Measurements from ENCODE around the gene HMX1.

DNA sequence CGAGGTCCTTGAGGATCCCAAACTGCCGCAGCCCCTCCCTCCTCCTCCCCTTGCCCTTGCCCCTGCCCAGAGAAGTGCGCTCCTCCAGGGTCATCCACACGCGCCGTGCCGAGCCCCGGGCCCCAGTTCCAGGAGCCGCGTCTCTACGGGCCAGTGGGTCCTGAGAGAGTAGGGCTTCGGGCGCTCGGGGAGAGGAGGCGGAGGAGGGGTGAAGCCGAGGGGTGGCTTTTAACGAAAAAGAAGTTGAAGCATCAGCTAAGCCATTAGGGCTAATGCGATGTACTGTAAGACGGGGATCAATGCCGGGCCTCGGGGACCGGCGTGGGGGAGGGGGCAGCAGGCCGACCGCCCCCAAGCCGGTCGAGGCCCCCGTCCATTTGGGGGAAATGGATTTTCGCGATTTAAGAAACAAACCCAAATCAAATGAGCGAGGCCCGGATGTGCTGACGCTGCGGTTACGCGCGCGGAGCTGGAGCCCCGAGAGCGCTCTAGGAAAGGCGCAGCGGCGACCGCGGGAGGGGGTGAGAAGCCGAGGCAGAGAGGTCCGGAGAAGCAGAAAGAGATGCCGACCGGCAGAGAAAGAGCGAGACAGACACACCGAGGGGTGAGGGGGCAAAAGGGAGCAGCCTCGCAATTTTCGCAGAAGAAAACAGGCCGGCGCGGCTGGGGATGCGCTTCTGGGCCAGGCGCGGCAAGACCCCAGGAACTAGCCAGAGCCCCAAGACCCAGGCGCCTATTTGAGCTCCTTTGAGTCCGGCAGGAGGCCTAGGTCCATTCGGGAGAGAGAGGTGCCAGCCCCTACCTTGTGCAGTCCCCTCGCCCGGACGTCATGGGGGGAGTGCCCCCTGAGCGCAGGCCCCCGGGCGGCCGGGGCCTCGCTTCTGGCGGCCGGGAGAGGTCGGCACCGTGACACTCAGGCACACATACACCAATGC lies 13.6 kb downstream of the HMX1 start:
- TF ChIP-seq, protein P1, sequence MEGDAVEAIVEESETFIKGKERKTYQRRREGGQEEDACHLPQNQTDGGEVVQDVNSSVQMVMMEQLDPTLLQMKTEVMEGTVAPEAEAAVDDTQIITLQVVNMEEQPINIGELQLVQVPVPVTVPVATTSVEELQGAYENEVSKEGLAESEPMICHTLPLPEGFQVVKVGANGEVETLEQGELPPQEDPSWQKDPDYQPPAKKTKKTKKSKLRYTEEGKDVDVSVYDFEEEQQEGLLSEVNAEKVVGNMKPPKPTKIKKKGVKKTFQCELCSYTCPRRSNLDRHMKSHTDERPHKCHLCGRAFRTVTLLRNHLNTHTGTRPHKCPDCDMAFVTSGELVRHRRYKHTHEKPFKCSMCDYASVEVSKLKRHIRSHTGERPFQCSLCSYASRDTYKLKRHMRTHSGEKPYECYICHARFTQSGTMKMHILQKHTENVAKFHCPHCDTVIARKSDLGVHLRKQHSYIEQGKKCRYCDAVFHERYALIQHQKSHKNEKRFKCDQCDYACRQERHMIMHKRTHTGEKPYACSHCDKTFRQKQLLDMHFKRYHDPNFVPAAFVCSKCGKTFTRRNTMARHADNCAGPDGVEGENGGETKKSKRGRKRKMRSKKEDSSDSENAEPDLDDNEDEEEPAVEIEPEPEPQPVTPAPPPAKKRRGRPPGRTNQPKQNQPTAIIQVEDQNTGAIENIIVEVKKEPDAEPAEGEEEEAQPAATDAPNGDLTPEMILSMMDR (conservative IDR thresholded peaks at IDR 0.05 in 1 of 2, IDR thresholded peaks at IDR 0.05 in 1 of 2; ENCODE audit: extremely low read depth in 1 of 2, insufficient read depth in 1 of 2, low read depth in 1 of 2, low read length in 2 of 2) = no peak
- TF ChIP-seq EZH2 (IDR thresholded peaks at IDR 0.05; ENCODE audit: borderline replicate concordance, low read length) = no peak
